A673 (cell line): Measurements from ENCODE around the gene TCTN3. TPM values are rescaled to one million over a fixed set of nuclear protein-coding genes. Genes with fewer than 3 reads are reported as not detected.

Source experiments
- BruUV-seq: library from RNA; stranded (reverse); fragments of 400-500 nt; replicated peaks from 2 replicates; lab custom pipeline; 2021; lab: Mats Ljungman, UMichigan
- CTCF ChIA-PET: fragments of 300-600 bp; sonication (Branson Sonifier 250); formaldehyde crosslinking; loops from one replicate; lab custom pipeline; 2022; ENCODE audit warnings: antibody characterized with exemption; lab: Charles Lee
- POLR2A ChIA-PET: fragments of 300-600 bp; sonication (Branson Sonifier 250); formaldehyde crosslinking; loops from one replicate; lab custom pipeline; 2022; ENCODE audit warnings: antibody characterized with exemption; ENCODE audit not compliant: low non-redundant PET; lab: Charles Lee
- DNase-seq: peaks from one replicate; pipeline ENCODE4 v3.0.0-alpha.2; 2015; ENCODE audit warnings: low spot score
- H3K27ac ChIP-seq: fragments of 200-600 bp; sonication (generic); 2 replicates; pipeline ENCODE4 v1.5.1; 2016; ENCODE audit warnings: mixed run types, low read depth, mild to moderate bottlenecking, mixed read lengths, antibody characterized with exemption, low read length; ENCODE audit not compliant: poor library complexity, severe bottlenecking
- H3K27me3 ChIP-seq: fragments of 200-600 bp; sonication (generic); replicated peaks from 2 replicates; pipeline ENCODE4 v1.6.1; 2017; ENCODE audit warnings: mixed run types, low read depth, mild to moderate bottlenecking, mixed read lengths, antibody characterized with exemption, low read length; ENCODE audit not compliant: insufficient read depth, poor library complexity
- H3K36me3 ChIP-seq: fragments of 200-600 bp; sonication (generic); 2 replicates; pipeline ENCODE4 v1.6.1; 2016; ENCODE audit warnings: mixed run types, mild to moderate bottlenecking, mixed read lengths, antibody characterized with exemption, low read length; ENCODE audit not compliant: insufficient read depth, poor library complexity, severe bottlenecking
- H3K4me1 ChIP-seq: fragments of 200-600 bp; sonication (generic); 2 replicates; pipeline ENCODE4 v1.6.1; 2017; ENCODE audit warnings: mixed run types, mild to moderate bottlenecking, mixed read lengths, antibody characterized with exemption, low read length; ENCODE audit not compliant: insufficient read depth, poor library complexity, severe bottlenecking
- H3K4me3 ChIP-seq: fragments of 200-600 bp; sonication (generic); 2 replicates; pipeline ENCODE4 v1.5.1; 2016; ENCODE audit warnings: low read depth, mixed run types, mild to moderate bottlenecking, mixed read lengths, low read length; ENCODE audit not compliant: poor library complexity, severe bottlenecking
- H3K9me3 ChIP-seq: fragments of 200-600 bp; sonication (generic); 2 replicates; pipeline ENCODE4 v1.6.1; 2016; ENCODE audit warnings: mixed run types, low read depth, mild to moderate bottlenecking, mixed read lengths, antibody characterized with exemption, low read length; ENCODE audit not compliant: poor library complexity, severe bottlenecking
- EZH2 ChIP-seq: fragments of 200-600 bp; sonication (generic); IDR thresholded peaks from 2 replicates; pipeline ENCODE4 v1.6.1; 2017; ENCODE audit warnings: borderline replicate concordance, low read depth, mild to moderate bottlenecking, mixed read lengths, antibody characterized with exemption, low read length; ENCODE audit not compliant: poor library complexity, severe bottlenecking
- intact Hi-C: fragments of 100-400 bp; cut with micrococcal nuclease; formaldehyde crosslinking; loops from one replicate; pipeline ENCODE4 v1.10.0; 2022; ENCODE audit not compliant: unreplicated experiment
- total RNA-seq: library from RNA; stranded (reverse); gene quantifications from 2 replicates; pipeline ENCODE4 v1.2.3, GENCODE V29; 2021
- TF ChIP-seq, protein P1 (sequence below): fragments of 300-800, 200-600 bp; sonication (generic); conservative IDR thresholded peaks from 2 replicates; pipeline ENCODE4 v1.5.1; 2017; ENCODE audit warnings: low read depth, mild to moderate bottlenecking, antibody characterized with exemption, low read length, moderate library complexity, mixed read lengths

Gene TCTN3
- total RNA-seq, 1 experiment from 2014 or later, result 42.5 TPM

DNA sequence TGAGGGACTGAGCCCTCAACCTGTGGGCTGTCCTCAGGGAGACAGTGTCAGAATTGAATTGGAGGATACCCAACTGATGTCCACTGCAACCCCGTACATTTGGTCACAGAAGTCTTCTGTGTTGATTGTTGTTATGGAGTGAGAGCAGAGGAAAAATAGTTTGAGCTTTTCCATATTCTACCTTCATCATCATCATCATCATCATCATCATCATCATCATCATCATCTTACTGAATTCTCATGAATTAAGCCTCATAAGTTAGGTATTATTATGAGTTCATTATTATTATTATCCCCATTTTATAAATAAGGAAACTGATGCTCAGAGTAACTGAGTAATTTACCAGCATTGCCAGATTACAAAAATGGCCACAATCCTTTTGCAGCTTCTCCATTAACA is 45.6 kb downstream of the TCTN3 start:
- intact Hi-C loops, result no loop called here
- DNase-seq, result no peak
- no peak overlapping the region for H3K4me3 ChIP-seq
- TF ChIP-seq, protein P1, sequence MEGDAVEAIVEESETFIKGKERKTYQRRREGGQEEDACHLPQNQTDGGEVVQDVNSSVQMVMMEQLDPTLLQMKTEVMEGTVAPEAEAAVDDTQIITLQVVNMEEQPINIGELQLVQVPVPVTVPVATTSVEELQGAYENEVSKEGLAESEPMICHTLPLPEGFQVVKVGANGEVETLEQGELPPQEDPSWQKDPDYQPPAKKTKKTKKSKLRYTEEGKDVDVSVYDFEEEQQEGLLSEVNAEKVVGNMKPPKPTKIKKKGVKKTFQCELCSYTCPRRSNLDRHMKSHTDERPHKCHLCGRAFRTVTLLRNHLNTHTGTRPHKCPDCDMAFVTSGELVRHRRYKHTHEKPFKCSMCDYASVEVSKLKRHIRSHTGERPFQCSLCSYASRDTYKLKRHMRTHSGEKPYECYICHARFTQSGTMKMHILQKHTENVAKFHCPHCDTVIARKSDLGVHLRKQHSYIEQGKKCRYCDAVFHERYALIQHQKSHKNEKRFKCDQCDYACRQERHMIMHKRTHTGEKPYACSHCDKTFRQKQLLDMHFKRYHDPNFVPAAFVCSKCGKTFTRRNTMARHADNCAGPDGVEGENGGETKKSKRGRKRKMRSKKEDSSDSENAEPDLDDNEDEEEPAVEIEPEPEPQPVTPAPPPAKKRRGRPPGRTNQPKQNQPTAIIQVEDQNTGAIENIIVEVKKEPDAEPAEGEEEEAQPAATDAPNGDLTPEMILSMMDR, result no peak
- no TSS peak for BruUV-seq
- H3K36me3 ChIP-seq, result peaks cover 37% of the 10 kb centered on the region
- ChIA-PET CTCF (no interaction called here), POLR2A (no interaction called here)
- no peak overlapping the region for H3K27ac ChIP-seq
- H3K4me1 ChIP-seq, result no peaks in the 10 kb centered on the region
- H3K27me3 ChIP-seq, result no peaks in the 10 kb centered on the region
- peaks cover 7% of the 10 kb centered on the region for H3K9me3 ChIP-seq

DNA sequence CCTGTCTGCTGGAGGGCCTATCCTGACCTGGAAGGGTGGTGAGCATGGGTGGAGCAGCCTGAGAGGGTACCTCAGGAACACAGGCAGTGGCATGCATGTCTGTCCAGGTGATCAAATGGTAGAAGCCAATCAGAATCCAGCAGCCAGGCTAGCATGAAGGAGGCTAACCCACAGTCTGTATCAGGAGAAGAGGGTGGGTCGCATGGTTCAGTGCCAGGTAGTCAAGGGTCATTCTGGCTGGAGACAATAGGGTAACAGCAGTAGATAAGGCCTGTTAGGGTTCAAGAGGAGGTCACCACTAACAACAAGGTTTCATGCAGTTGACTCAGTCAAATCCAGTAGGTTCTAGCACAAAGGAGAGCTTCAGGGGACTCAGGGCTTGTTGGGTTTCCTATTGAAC is 47.6 kb downstream of the TCTN3 start:
- BruUV-seq, result no TSS peak
- intact Hi-C loops, result no loop called here
- POLR2A ChIA-PET, result no interaction called here

DNA sequence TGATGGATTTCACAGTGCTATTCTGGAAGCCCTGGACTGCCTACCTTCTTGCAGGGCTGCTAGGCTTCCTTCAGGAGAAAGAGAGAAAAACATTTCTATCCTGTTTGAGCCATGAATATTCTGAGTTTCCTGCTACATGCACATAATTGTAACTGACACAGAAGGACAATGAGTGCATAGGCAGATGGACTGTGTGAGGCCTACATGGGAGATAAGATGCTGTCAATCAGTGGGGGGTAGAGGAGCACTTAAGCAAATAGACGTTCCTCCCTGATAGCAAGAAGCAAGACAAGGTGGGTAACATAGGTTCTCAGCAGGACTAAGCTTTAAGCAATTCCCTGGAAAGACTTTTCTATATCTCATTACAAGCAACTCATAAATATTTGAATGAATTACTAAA is 48.8 kb downstream of the TCTN3 start:
- no TSS peak for BruUV-seq
- H3K4me1 ChIP-seq, result no peaks in the 10 kb centered on the region
- ChIA-PET CTCF (no interaction called here), POLR2A (no interaction called here)
- intact Hi-C loops, result no loop called here
- no peaks in the 10 kb centered on the region for H3K9me3 ChIP-seq
- no peak overlapping the region for H3K4me3 ChIP-seq
- H3K27ac ChIP-seq, result no peak overlapping the region
- DNase-seq, result no peak
- peaks cover 34% of the 10 kb centered on the region for H3K36me3 ChIP-seq
- TF ChIP-seq, protein P1, result no peak
- TF ChIP-seq EZH2, result no peak
- H3K27me3 ChIP-seq, result no peaks in the 10 kb centered on the region

More for the DNA sequence above, 47.6 kb downstream of the TCTN3 start:
- Histone ChIP-seq H3K4me1 (no peaks in the 10 kb centered on the region), H3K27me3 (no peaks in the 10 kb centered on the region), H3K36me3 (peaks cover 28% of the 10 kb centered on the region), H3K4me3 (no peak overlapping the region), H3K27ac (no peak overlapping the region), H3K9me3 (no peaks in the 10 kb centered on the region)
- TF ChIP-seq EZH2, result no peak
- TF ChIP-seq, protein P1, result no peak
- CTCF ChIA-PET, result no interaction called here
- no peak for DNase-seq
